ENCODE measurements around the gene VRK3.

GRCh38 chr19:49985871-49986270 is 39.3 kb downstream of the VRK3 start:
- TF ChIP-seq TAF1 (IDR thresholded peaks at IDR 0.05; ENCODE audit: borderline replicate concordance, low read depth, low read length) (no peak), EP300 (IDR thresholded peaks at IDR 0.05; ENCODE audit: borderline replicate concordance in 1 of 2, low read depth in 1 of 2, low read length in 1 of 2) (no peak), PBX3 (IDR thresholded peaks at IDR 0.05) (no peak), MXI1 (IDR thresholded peaks at IDR 0.05; ENCODE audit: low read depth, low read length) (no peak), CTCF (IDR thresholded peaks at IDR 0.05) (no peak), ZBTB33 (IDR thresholded peaks at IDR 0.05; ENCODE audit: borderline replicate concordance, low read depth) (no peak), RAD21 (IDR thresholded peaks at IDR 0.05; ENCODE audit: low read length) (no peak), RCOR1 (IDR thresholded peaks at IDR 0.05; ENCODE audit: low read length) (no peak), SMC3 (IDR thresholded peaks at IDR 0.05; ENCODE audit: low read depth, low read length) (no peak), NFIC (IDR thresholded peaks at IDR 0.05; ENCODE audit: borderline replicate concordance) (no peak), GATA2 (CRISPR knock-in tag; IDR thresholded peaks at IDR 0.05) (no peak), NRF1 (IDR thresholded peaks at IDR 0.05; ENCODE audit: low read depth, low read length) (no peak), CHD2 (IDR thresholded peaks at IDR 0.05; ENCODE audit: low read length, partially characterized antibody) (no peak)

Measured in SK-N-SH (cell line).